GM21528 (cell line): ENCODE data around the gene KIAA1614.

Experiments
- ATAC-seq: cut with Tn5 transposase; IDR thresholded peaks from one replicate; pipeline ENCODE4 v1.9.1; 2021; ENCODE audit warnings: mild to moderate bottlenecking, moderate library complexity; ENCODE audit not compliant: unreplicated experiment, low FRiP score

KIAA1614 gene

GRCh38 chr1:180940445-180940844 lies 27.7 kb downstream of the KIAA1614 start:
- ATAC-seq: no peak

GRCh38 chr1:180941518-180942275 lies 29.0 kb downstream of the KIAA1614 start:
- no peak for ATAC-seq

- no peak for ATAC-seq
These were observed 32.5 kb downstream of the KIAA1614 start for GRCh38 chr1:180945151-180945550.

GRCh38 chr1:180945551-180945950 lies 32.9 kb downstream of the KIAA1614 start:
- ATAC-seq: no peak

GRCh38 chr1:180946056-180946455 lies 33.4 kb downstream of the KIAA1614 start:
- ATAC-seq: no peak

GRCh38 chr1:180946541-180947498 lies 34.1 kb downstream of the KIAA1614 start:
- ATAC-seq: no peak

- no peak for ATAC-seq
These were observed 34.8 kb downstream of the KIAA1614 start for GRCh38 chr1:180947499-180947885.

- ATAC-seq: no peak
These were observed 35.4 kb downstream of the KIAA1614 start for GRCh38 chr1:180947901-180948640.

- ATAC-seq: no peak
These were observed 36.2 kb downstream of the KIAA1614 start for GRCh38 chr1:180948641-180949615.

GRCh38 chr1:180949616-180950000 lies 36.9 kb downstream of the KIAA1614 start:
- no peak for ATAC-seq

GRCh38 chr1:180950321-180950720 lies 37.6 kb downstream of the KIAA1614 start:
- ATAC-seq: no peak

- ATAC-seq: no peak
These were observed 38.6 kb downstream of the KIAA1614 start for GRCh38 chr1:180951186-180951745.

- no peak for ATAC-seq
These were observed 39.3 kb downstream of the KIAA1614 start for GRCh38 chr1:180951836-180952656.

GRCh38 chr1:180952657-180953013 lies 39.9 kb downstream of the KIAA1614 start:
- no peak for ATAC-seq

- peak; percentile 12 for ATAC-seq
These were observed 40.8 kb downstream of the KIAA1614 start for GRCh38 chr1:180953291-180954004.

- ATAC-seq: peak; percentile 77
These were observed 41.5 kb downstream of the KIAA1614 start for GRCh38 chr1:180954005-180954800.

GRCh38 chr1:180954801-180955165 lies 42.1 kb downstream of the KIAA1614 start:
- no peak for ATAC-seq
